ENCODE results near the gene CAMTA1. TPM values are rescaled to one million over a fixed set of nuclear protein-coding genes. Genes with fewer than 3 reads are reported as not detected.

CAMTA1 gene
- total and polyA plus RNA-seq, 4 donors, result 18.0 to 93.5 (median 35.8) TPM

GRCh38 chr1:7524341-7525337 lies 739.4 kb downstream of the CAMTA1 start:
- Histone ChIP-seq H3K9me3 (ENCODE audit: control insufficient read depth in 4 of 4, low read length in 3 of 4) (no peaks in the 10 kb centered on the region), H3K4me3 (ENCODE audit: low read depth in 1 of 3, low read length in 3 of 3) (no peak overlapping the region), H3K36me3 (ENCODE audit: control insufficient read depth in 4 of 4, insufficient read depth in 3 of 4, low read depth in 1 of 4, low read length in 3 of 4) (no peaks in the 10 kb centered on the region), H3K9ac (ENCODE audit: low read depth in 1 of 2, low read length in 2 of 2) (no peak overlapping the region), H3K27me3 (ENCODE audit: control insufficient read depth in 4 of 4, insufficient read depth in 4 of 4, low read length in 3 of 4) (no peaks in the 10 kb centered on the region), H3K27ac (ENCODE audit: low read depth in 1 of 2, low read length in 2 of 2) (no peak overlapping the region), H3K4me1 (ENCODE audit: control insufficient read depth in 4 of 4, insufficient read depth in 4 of 4, low read length in 3 of 4) (no peaks in the 10 kb centered on the region)
- no peak for TF ChIP-seq HNF4A (conservative IDR thresholded peaks at IDR 0.05)
- TF ChIP-seq JUND (IDR thresholded peaks at IDR 0.05), result no peak
- WGBS, result 85% methylated on average over 16 of the region's 16 CpGs
- DNase-seq (ENCODE audit: low spot score), result no peak

GRCh38 chr1:7525338-7526063 lies 740.2 kb downstream of the CAMTA1 start:
- no peaks in the 10 kb centered on the region for H3K9me3 ChIP-seq (ENCODE audit: control insufficient read depth in 4 of 4, low read length in 3 of 4)
- DNase-seq (ENCODE audit: low spot score), result no peak
- no peaks in the 10 kb centered on the region for H3K36me3 ChIP-seq (ENCODE audit: control insufficient read depth in 4 of 4, insufficient read depth in 3 of 4, low read depth in 1 of 4, low read length in 3 of 4)
- H3K9ac ChIP-seq (ENCODE audit: low read depth in 1 of 2, low read length in 2 of 2), result no peak overlapping the region
- WGBS, result 90% methylated on average over 12 of the region's 12 CpGs
- H3K27ac ChIP-seq (ENCODE audit: low read depth in 1 of 2, low read length in 2 of 2), result no peak overlapping the region
- no peaks in the 10 kb centered on the region for H3K27me3 ChIP-seq (ENCODE audit: control insufficient read depth in 4 of 4, insufficient read depth in 4 of 4, low read length in 3 of 4)
- H3K4me1 ChIP-seq (ENCODE audit: control insufficient read depth in 4 of 4, insufficient read depth in 4 of 4, low read length in 3 of 4), result no peaks in the 10 kb centered on the region
- H3K4me3 ChIP-seq (ENCODE audit: low read depth in 1 of 3, low read length in 3 of 3), result no peak overlapping the region
- no peak for TF ChIP-seq NR2F2 (IDR thresholded peaks at IDR 0.05)

- Histone ChIP-seq H3K27me3 (ENCODE audit: control insufficient read depth in 4 of 4, insufficient read depth in 4 of 4, low read length in 3 of 4) (no peaks in the 10 kb centered on the region), H3K36me3 (ENCODE audit: control insufficient read depth in 4 of 4, insufficient read depth in 3 of 4, low read depth in 1 of 4, low read length in 3 of 4) (no peaks in the 10 kb centered on the region), H3K4me3 (ENCODE audit: low read depth in 1 of 3, low read length in 3 of 3) (no peak overlapping the region), H3K27ac (ENCODE audit: low read depth in 1 of 2, low read length in 2 of 2) (no peak overlapping the region), H3K9ac (ENCODE audit: low read depth in 1 of 2, low read length in 2 of 2) (no peak overlapping the region), H3K9me3 (ENCODE audit: control insufficient read depth in 4 of 4, low read length in 3 of 4) (no peaks in the 10 kb centered on the region), H3K4me1 (ENCODE audit: control insufficient read depth in 4 of 4, insufficient read depth in 4 of 4, low read length in 3 of 4) (no peaks in the 10 kb centered on the region)
- no peak for TF ChIP-seq RAD21 (IDR thresholded peaks at IDR 0.05)
- TF ChIP-seq REST (IDR thresholded peaks at IDR 0.05), result no peak
- TF ChIP-seq FOXA1 (IDR thresholded peaks at IDR 0.05), result no peak
- TF ChIP-seq HNF4G (IDR thresholded peaks at IDR 0.05), result no peak
- TF ChIP-seq JUND (IDR thresholded peaks at IDR 0.05), result no peak
- no peak for TF ChIP-seq SP1 (IDR thresholded peaks at IDR 0.05)
- no peak for TF ChIP-seq YY1 (IDR thresholded peaks at IDR 0.05)
- TF ChIP-seq FOXA2 (IDR thresholded peaks at IDR 0.05), result no peak
- TF ChIP-seq TAF1 (conservative IDR thresholded peaks at IDR 0.05), result no peak
- TF ChIP-seq EGR1 (IDR thresholded peaks at IDR 0.05; ENCODE audit: low read depth in 2 of 2), result no peak
- TF ChIP-seq HNF4A (conservative IDR thresholded peaks at IDR 0.05), result no peak
- TF ChIP-seq GABPA (IDR thresholded peaks at IDR 0.05 in 1 of 2, conservative IDR thresholded peaks at IDR 0.05 in 1 of 2), result no peak
- TF ChIP-seq RXRA (IDR thresholded peaks at IDR 0.05), result no peak
- no peak for TF ChIP-seq CTCF (IDR thresholded peaks at IDR 0.05; ENCODE audit: low read depth, low read length, missing input control)
- TF ChIP-seq MAX (IDR thresholded peaks at IDR 0.05), result no peak
- TF ChIP-seq ZBTB33 (IDR thresholded peaks at IDR 0.05), result no peak
- no peak for TF ChIP-seq NR2F2 (IDR thresholded peaks at IDR 0.05)
- TF ChIP-seq ATF3 (IDR thresholded peaks at IDR 0.05), result no peak
- 92% methylated on average over 10 of the region's 10 CpGs for WGBS
- no peak for DNase-seq (ENCODE audit: low spot score)
These were observed 741.1 kb downstream of the CAMTA1 start for GRCh38 chr1:7526196-7526866.

Data from liver (tissue), 9 donors.